ENCODE results near the gene HIVEP3.
A peak's percentile ranks its signal among the peaks of the same experiment; 100 is the strongest.

The HIVEP3 gene

DNA sequence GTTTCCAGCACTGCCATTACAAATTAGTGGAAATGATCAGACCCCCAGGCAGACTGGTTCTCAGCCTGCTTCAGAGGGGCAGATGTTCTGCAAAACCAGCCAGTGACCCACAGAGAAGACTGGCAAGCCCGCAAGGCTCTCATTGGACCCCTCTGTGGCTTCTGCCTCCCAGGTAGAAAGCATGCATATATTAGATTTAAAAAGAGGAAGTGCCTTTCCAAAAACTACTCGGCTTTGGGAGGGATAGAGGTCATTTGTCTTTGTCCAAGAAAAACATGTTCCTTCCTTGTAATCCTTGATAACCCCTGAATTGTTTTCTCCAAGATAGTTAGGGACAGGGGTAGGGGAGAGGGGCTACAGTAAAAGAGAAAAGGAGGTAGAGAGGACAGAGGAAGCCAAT lies 11.8 kb downstream of the HIVEP3 start:
- no peak overlapping the region for H3K4me3 ChIP-seq (ENCODE audit: low read length)
- no peak for DNase-seq (ENCODE audit: low read depth)
- TF ChIP-seq, protein P1, sequence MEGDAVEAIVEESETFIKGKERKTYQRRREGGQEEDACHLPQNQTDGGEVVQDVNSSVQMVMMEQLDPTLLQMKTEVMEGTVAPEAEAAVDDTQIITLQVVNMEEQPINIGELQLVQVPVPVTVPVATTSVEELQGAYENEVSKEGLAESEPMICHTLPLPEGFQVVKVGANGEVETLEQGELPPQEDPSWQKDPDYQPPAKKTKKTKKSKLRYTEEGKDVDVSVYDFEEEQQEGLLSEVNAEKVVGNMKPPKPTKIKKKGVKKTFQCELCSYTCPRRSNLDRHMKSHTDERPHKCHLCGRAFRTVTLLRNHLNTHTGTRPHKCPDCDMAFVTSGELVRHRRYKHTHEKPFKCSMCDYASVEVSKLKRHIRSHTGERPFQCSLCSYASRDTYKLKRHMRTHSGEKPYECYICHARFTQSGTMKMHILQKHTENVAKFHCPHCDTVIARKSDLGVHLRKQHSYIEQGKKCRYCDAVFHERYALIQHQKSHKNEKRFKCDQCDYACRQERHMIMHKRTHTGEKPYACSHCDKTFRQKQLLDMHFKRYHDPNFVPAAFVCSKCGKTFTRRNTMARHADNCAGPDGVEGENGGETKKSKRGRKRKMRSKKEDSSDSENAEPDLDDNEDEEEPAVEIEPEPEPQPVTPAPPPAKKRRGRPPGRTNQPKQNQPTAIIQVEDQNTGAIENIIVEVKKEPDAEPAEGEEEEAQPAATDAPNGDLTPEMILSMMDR (IDR thresholded peaks at IDR 0.05; ENCODE audit: insufficient read depth, low read depth, low read length, missing control alignments): no peak

DNA sequence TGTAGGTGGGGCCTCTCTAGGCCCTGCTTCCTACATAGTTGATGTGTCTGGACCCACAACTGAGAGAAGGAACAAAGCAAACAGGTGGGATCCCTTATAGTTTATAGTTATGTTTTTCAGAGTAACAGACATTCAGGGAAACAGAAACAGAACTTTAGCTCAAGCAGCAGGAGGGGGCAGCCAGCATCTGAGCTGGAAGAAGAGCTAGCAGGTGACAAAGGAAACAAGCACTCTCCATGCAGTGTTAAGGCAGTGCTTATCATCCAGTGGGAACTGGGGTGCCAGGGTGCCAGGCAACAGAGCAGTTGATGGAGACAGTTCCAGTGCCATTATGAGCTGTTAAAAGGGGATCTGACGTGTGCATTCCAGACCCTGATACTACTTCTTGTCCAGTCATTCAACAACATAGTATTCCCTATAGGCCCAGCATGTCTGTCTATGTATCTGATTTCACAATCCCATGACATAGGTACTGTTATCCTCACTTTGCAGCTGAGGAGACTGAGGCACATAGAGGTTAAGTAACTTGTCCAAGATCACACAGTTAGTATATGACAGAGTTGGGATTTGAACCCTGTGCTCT lies 13.5 kb downstream of the HIVEP3 start:
- H3K4me3 ChIP-seq (ENCODE audit: low read length): no peak overlapping the region
- DNase-seq (ENCODE audit: low read depth): no peak
- TF ChIP-seq, protein P1 (IDR thresholded peaks at IDR 0.05; ENCODE audit: insufficient read depth, low read depth, low read length, missing control alignments): no peak

DNA sequence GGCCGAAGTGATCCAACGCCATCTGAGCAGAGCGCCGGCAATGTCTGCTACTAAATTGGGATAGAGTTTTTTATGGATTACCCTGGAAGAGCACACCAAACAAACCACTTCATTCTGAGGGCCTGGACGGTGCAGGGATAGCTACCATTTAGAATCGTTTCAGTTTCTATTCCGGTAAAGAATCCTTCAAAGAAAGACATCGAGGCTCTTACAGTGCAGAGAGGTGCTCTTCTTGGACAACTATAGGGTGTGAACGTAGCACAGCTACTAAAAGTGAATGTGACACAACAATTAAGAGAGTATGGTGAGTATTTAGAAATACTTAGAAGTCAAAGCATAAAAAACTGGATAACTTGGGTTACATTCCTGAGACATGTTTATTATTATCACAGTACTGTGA lies 16.1 kb downstream of the HIVEP3 start:
- no peak overlapping the region for H3K4me3 ChIP-seq (ENCODE audit: low read length)
- DNase-seq (ENCODE audit: low read depth): no peak
- TF ChIP-seq, protein P1 (IDR thresholded peaks at IDR 0.05; ENCODE audit: insufficient read depth, low read depth, low read length, missing control alignments): no peak

DNA sequence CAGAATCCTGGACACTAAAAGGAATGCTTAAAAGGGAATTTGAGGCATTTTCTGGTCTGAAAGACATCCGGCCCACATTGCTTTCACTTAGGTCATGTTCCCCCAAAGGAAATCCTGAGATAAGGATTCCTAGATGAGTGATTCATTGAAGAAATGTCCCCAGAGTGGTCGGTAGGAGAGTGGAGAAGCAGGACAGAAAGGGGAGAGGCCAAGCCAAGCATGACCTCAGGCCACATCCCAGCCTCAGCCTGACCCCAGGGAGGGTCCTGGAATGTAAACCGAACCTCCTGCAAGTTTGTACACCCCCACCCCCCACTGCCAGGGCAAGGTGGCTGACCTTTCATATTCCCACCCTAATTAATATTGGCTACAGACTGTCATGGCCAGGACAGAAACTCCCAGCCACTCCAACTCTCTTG lies 16.6 kb downstream of the HIVEP3 start:
- H3K4me3 ChIP-seq (ENCODE audit: low read length): no peak overlapping the region
- peak; percentile 12 for DNase-seq (ENCODE audit: low read depth)
- TF ChIP-seq, protein P1 (IDR thresholded peaks at IDR 0.05; ENCODE audit: insufficient read depth, low read depth, low read length, missing control alignments): no peak

DNA sequence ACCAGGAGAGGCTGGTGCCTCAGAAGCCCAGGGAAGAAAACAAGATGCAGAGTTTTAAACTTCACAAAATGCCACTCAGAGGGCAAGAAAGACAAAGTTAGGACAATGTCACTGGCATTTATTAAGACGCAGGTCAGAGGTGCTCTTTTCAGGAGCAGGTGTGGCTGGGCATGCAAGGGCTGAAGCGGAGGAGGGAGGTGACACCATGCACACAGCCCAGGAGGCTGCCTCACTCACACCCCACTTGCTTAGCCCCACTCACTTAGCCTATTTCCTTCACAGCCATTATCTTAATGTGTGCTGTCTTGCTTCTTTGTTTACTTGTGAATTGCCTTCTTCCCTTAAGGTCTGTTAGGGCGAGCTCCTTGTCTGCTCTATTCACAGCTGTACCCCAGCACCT lies 17.2 kb downstream of the HIVEP3 start:
- no peak overlapping the region for H3K4me3 ChIP-seq (ENCODE audit: low read length)
- TF ChIP-seq, protein P1 (IDR thresholded peaks at IDR 0.05; ENCODE audit: insufficient read depth, low read depth, low read length, missing control alignments): no peak
- no peak for DNase-seq (ENCODE audit: low read depth)

DNA sequence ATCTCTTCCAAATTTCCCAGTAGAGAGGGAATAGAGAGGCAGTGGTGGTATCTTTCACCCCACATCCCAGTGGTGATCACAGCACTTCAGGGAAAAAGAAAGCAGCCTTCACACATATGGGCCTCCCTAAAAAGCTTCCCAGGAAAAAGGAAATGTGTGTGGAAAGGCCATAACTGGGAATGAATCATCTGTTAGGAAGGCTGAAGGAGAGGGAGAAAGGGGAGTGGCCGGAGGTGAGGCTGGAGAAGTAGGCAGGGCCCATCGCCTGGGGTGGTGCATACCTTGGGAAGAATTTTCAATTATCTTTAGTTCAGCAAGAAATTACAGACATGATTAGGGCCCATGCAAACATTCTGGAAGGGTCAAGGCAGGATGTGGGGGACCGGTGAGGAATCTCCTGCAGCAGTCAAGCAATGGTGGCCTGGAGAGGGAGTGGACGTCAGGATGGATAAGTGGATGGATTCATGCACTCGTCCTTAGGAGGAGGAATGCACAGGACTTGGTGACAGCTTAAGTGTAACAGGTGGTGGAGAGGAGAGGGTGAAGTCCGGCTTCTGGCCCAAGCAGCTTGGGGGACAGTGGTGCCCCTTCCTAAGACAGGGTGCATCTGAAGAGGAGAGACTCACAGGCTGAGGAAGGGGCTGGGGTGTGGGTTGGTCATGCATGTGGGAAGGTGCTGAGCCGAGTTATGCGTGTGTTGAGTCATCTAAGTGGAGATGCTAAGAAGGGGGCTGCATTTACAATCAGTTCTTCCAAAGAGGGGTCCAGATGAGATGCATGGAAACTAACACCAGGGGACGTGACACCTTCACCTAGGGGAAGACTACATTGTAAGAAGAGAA lies 17.9 kb downstream of the HIVEP3 start:
- TF ChIP-seq, protein P1 (IDR thresholded peaks at IDR 0.05; ENCODE audit: insufficient read depth, low read depth, low read length, missing control alignments): no peak
- peak; percentile 89 for DNase-seq (ENCODE audit: low read depth)
- H3K4me3 ChIP-seq (ENCODE audit: low read length): no peak overlapping the region

Data from epithelial cell of esophagus (primary cell).